GM23338 (cell line): ENCODE data around the gene RIC3. TPM values are rescaled to one million over a fixed set of nuclear protein-coding genes. Genes with fewer than 3 reads are reported as not detected.

Experiments
- ATAC-seq: fragments of 200-7000 bp; cut with Tn5 transposase; 3 replicates; pipeline ENCODE4 v1.9.1; 2020
- DNase-seq: peaks from one replicate; pipeline ENCODE4 v3.0.0-alpha.2; 2015; ENCODE audit warnings: low spot score
- H2AFZ ChIP-seq: fragments of 200-600 bp; sonication (generic); 2 replicates; pipeline ENCODE4 v1.8.0; 2016; ENCODE audit warnings: antibody characterized with exemption, mild to moderate bottlenecking, moderate library complexity
- H3F3A ChIP-seq: fragments of 200-600 bp; sonication (generic); replicated peaks from 2 replicates; pipeline ENCODE4 v1.8.0; 2017; ENCODE audit warnings: antibody characterized with exemption, mixed run types, low read depth
- H3K27ac ChIP-seq: fragments of 200-600 bp; sonication (generic); 2 replicates; pipeline ENCODE4 v1.6.1; 2016; ENCODE audit warnings: low read depth
- H3K27me3 ChIP-seq: fragments of 200-600 bp; sonication (generic); 2 replicates; pipeline ENCODE4 v1.8.0; 2016; ENCODE audit warnings: mild to moderate bottlenecking, mixed run types, moderate library complexity; ENCODE audit not compliant: insufficient read depth
- H3K36me3 ChIP-seq: fragments of 200-600 bp; sonication (generic); 2 replicates; pipeline ENCODE4 v1.8.0; 2016; ENCODE audit warnings: mild to moderate bottlenecking; ENCODE audit not compliant: insufficient read depth
- H3K4me1 ChIP-seq: fragments of 200-600 bp; sonication (generic); 2 replicates; pipeline ENCODE4 v1.8.0; 2016; ENCODE audit warnings: mild to moderate bottlenecking, moderate library complexity; ENCODE audit not compliant: insufficient read depth
- H3K4me2 ChIP-seq: fragments of 200-600 bp; sonication (generic); 2 replicates; pipeline ENCODE4 v1.7.1; 2017; ENCODE audit warnings: mixed run types
- H3K4me3 ChIP-seq: fragments of 200-600 bp; sonication (generic); 2 replicates; pipeline ENCODE4 v1.6.1; 2016; ENCODE audit warnings: mixed run types
- H3K79me2 ChIP-seq: fragments of 200-600 bp; sonication (generic); replicated peaks from 2 replicates; pipeline ENCODE4 v1.8.0; 2017; ENCODE audit warnings: mild to moderate bottlenecking; ENCODE audit not compliant: insufficient read depth
- H3K9me2 ChIP-seq: fragments of 200-600 bp; sonication (generic); 2 replicates; pipeline ENCODE4 v1.8.0; 2017; ENCODE audit not compliant: insufficient read depth
- H4K20me1 ChIP-seq: fragments of 200-600 bp; sonication (generic); replicated peaks from 2 replicates; pipeline ENCODE4 v1.8.0; 2017; ENCODE audit warnings: mild to moderate bottlenecking; ENCODE audit not compliant: insufficient read depth
- H3K27ac Mint-ChIP-seq: 2 replicates; pipeline ENCODE4 v1.8.0; 2020; ENCODE audit warnings: inconsistent platforms, mild to moderate bottlenecking, moderate library complexity, mixed read lengths
- H3K27me3 Mint-ChIP-seq: 3 replicates; pipeline ENCODE4 v1.8.0; 2022; ENCODE audit warnings: low read depth, mild to moderate bottlenecking, moderate library complexity, mixed read lengths, inconsistent platforms; ENCODE audit not compliant: insufficient read depth, poor library complexity
- H3K36me3 Mint-ChIP-seq: 3 replicates; pipeline ENCODE4 v1.8.0; 2021; ENCODE audit warnings: low read depth, mild to moderate bottlenecking, inconsistent platforms, moderate library complexity, mixed read lengths
- H3K4me1 Mint-ChIP-seq: 3 replicates; pipeline ENCODE4 v1.8.0; 2020; ENCODE audit warnings: mild to moderate bottlenecking, inconsistent platforms, mixed read lengths
- H3K4me3 Mint-ChIP-seq: 3 replicates; pipeline ENCODE4 v1.8.0; 2021; ENCODE audit warnings: moderate library complexity, mild to moderate bottlenecking, inconsistent platforms, mixed read lengths
- H3K9me3 Mint-ChIP-seq: 3 replicates; pipeline ENCODE4 v1.8.0; 2020; ENCODE audit warnings: moderate library complexity, mild to moderate bottlenecking, inconsistent platforms, mixed read lengths
- CREB1 ChIP-seq: fragments of 250-450 bp; sonication (Bioruptor Pico); IDR thresholded peaks from 2 replicates; pipeline ENCODE4 v1.5.0; 2020; ENCODE audit warnings: low read depth, mild to moderate bottlenecking, moderate library complexity
- CTCF ChIP-seq, 2 experiments: fragments of 200-600 bp in 1 of 2; sonication (generic) in 1 of 2; conservative IDR thresholded peaks; 2 replicates each; pipeline versions ENCODE4 v1.5.1 to v1.6.1; 2016 to 2017; ENCODE audit warnings: antibody characterized with exemption in 2 of 2, low read depth in 2 of 2, mild to moderate bottlenecking in 2 of 2, moderate library complexity in 1 of 2
- ETS1 ChIP-seq: IDR thresholded peaks from 2 replicates; pipeline ENCODE4 v1.6.1; 2016; ENCODE audit warnings: antibody characterized with exemption
- EZH2 ChIP-seq: fragments of 200-600 bp; sonication (generic); IDR thresholded peaks from one replicate; pipeline ENCODE4 v1.8.0; 2017; ENCODE audit warnings: antibody characterized with exemption, mild to moderate bottlenecking, low read depth; ENCODE audit not compliant: unreplicated experiment
- EZH2phosphoT487 ChIP-seq: fragments of 200-600 bp; sonication (generic); IDR thresholded peaks from one replicate; pipeline ENCODE4 v1.8.1; 2018; ENCODE audit warnings: antibody characterized with exemption; ENCODE audit not compliant: unreplicated experiment
- JUNB ChIP-seq: IDR thresholded peaks from one replicate; pipeline ENCODE4 v1.6.1; 2016; ENCODE audit warnings: antibody characterized with exemption; ENCODE audit not compliant: unreplicated experiment
- NANOG ChIP-seq: IDR thresholded peaks from 2 replicates; pipeline ENCODE4 v1.6.1; 2016; ENCODE audit warnings: antibody characterized with exemption, borderline replicate concordance
- POLR2AphosphoS5 ChIP-seq: IDR thresholded peaks from 2 replicates; pipeline ENCODE4 v1.6.1; 2016; ENCODE audit warnings: antibody characterized with exemption, low read depth
- REST ChIP-seq: IDR thresholded peaks from one replicate; pipeline ENCODE4 v1.6.1; 2018; ENCODE audit warnings: antibody characterized with exemption; ENCODE audit not compliant: unreplicated experiment
- STAT1 ChIP-seq: IDR thresholded peaks from one replicate; pipeline ENCODE4 v1.6.1; 2016; ENCODE audit warnings: antibody characterized with exemption; ENCODE audit not compliant: unreplicated experiment
- ZNF114 ChIP-seq: fragments of 250-450 bp; sonication (Bioruptor Pico); IDR thresholded peaks from 2 replicates; pipeline ENCODE4 v1.5.0; 2020; ENCODE audit warnings: mild to moderate bottlenecking, moderate library complexity
- ZNF331 ChIP-seq: fragments of 250-450 bp; sonication (Bioruptor Pico); IDR thresholded peaks from 2 replicates; pipeline ENCODE4 v1.5.0; 2020; ENCODE audit warnings: low read depth, mild to moderate bottlenecking, moderate library complexity
- ZNF462 ChIP-seq: fragments of 250-450 bp; sonication (Bioruptor Pico); IDR thresholded peaks from 2 replicates; pipeline ENCODE4 v1.5.0; 2020; ENCODE audit warnings: mild to moderate bottlenecking, moderate library complexity
- polyA plus RNA-seq: library from polyadenylated mRNA; unstranded; fragments of >200 nt; fragmentation: Nextera tagmentation; extraction: Ambion mirVana; gene quantifications from 2 replicates; pipeline ENCODE4 v1.2.1, GENCODE V29; 2016
- total RNA-seq: library from RNA; depleted of rRNA; stranded (reverse); fragments of >200 nt; shearing (Covaris generic); gene quantifications from 2 replicates; pipeline ENCODE4 v1.2.3, GENCODE V29; 2014

Gene RIC3
- total and polyA plus RNA-seq, 2 experiments from 2014 or later, result 17.8 to 21.3 TPM

GRCh38 chr11:8190431-8190830, 21.6 kb upstream of the RIC3 start:
- no peaks in the 10 kb centered on the region for H3K79me2 ChIP-seq
- no peak for TF ChIP-seq EZH2
- no peak for TF ChIP-seq ZNF114 (CRISPR knock-in tag)
- no peak for TF ChIP-seq ETS1
- no peak for TF ChIP-seq REST
- TF ChIP-seq STAT1, result no peak
- TF ChIP-seq JUNB, result no peak
- no peak for TF ChIP-seq ZNF331 (CRISPR knock-in tag)
- TF ChIP-seq POLR2AphosphoS5, result no peak
- TF ChIP-seq EZH2phosphoT487, result no peak
- no peak for TF ChIP-seq NANOG
- TF ChIP-seq CREB1 (CRISPR knock-in tag), result no peak
- no peak for TF ChIP-seq ZNF462 (CRISPR knock-in tag)
- no peak for TF ChIP-seq CTCF (conservative IDR thresholded peaks at IDR 0.05; ENCODE audit: low read depth in 2 of 2)
- no peaks in the 10 kb centered on the region for H4K20me1 ChIP-seq
- H3K36me3 ChIP-seq, result no peaks in the 10 kb centered on the region
- Mint-ChIP-seq H3K9me3 (no peaks in the 10 kb centered on the region; the same call in 2 of the 3 replicates), H3K27me3 (peaks cover 2% of the 10 kb centered on the region), H3K4me3 (no peak overlapping the region), H3K4me1 (no peaks in the 10 kb centered on the region), H3K36me3 (no peaks in the 10 kb centered on the region), H3K27ac (no peak overlapping the region)
- H3K27ac ChIP-seq, result no peak overlapping the region
- no peak for DNase-seq
- no peaks in the 10 kb centered on the region for H3K9me2 ChIP-seq
- H3F3A ChIP-seq, result no peaks in the 10 kb centered on the region
- H3K4me3 ChIP-seq, result no peak overlapping the region
- no peak for ATAC-seq
- H2AFZ ChIP-seq, result no peak overlapping the region
- H3K4me2 ChIP-seq, result no peak overlapping the region
- no peaks in the 10 kb centered on the region for H3K4me1 ChIP-seq
- no peaks in the 10 kb centered on the region for H3K27me3 ChIP-seq
